Tibial artery (tissue), 4 donors: ENCODE data around the gene MCF2L.
"Not testable (repeated sequence)": the region's sequence is repeated elsewhere in the genome, so short reads cannot be mapped to it uniquely, and the experiment has no call there.

Source experiments
- DNase-seq, 2 donors: peaks; one replicate each; pipeline ENCODE4 v3.0.0-alpha.2; 2019
- H3K27ac ChIP-seq, 2 donors: fragments of 200-600 bp; sonication (generic) in 1 of 2; 1 replicate in 1 of 2; 2 replicates in 1 of 2; pipeline ENCODE4 v1.5.1; 2018 to 2019; ENCODE audit warnings: mild to moderate bottlenecking in 1 of 2
- H3K27me3 ChIP-seq, 2 donors: fragments of 200-600 bp; sonication (generic) in 1 of 2; one replicate each; pipeline versions ENCODE4 v1.5.1 to v1.6.0; 2016 to 2019
- H3K36me3 ChIP-seq, 3 donors: fragments of 200-600 bp; sonication (generic) in 2 of 3; one replicate each; pipeline ENCODE4 v1.5.1; 2016 to 2019; ENCODE audit warnings: mild to moderate bottlenecking in 2 of 3
- H3K4me1 ChIP-seq, 4 donors: fragments of 200-600 bp; sonication (generic) in 2 of 4; 1 replicate in 3 of 4; 2 replicates in 1 of 4; pipeline ENCODE4 v1.5.1; 2016 to 2019
- H3K4me3 ChIP-seq, 2 donors: fragments of 200-600 bp; sonication (generic) in 1 of 2; 1 replicate in 1 of 2; 2 replicates in 1 of 2; pipeline ENCODE4 v1.5.1; 2018 to 2019; ENCODE audit warnings: mild to moderate bottlenecking in 2 of 2
- H3K9me3 ChIP-seq, 3 donors: fragments of 200-600 bp; sonication (generic) in 1 of 3; one replicate each; pipeline ENCODE4 v1.5.1; 2016 to 2019
- intact Hi-C: fragments of 100-400 bp; cut with DNase I; formaldehyde crosslinking; loops from one replicate; pipeline ENCODE4 v1.15.0; 2023; ENCODE audit warnings: low total_unique reads
- TF ChIP-seq, protein P1 (sequence below), 2 experiments: fragments of 200-600 bp in 1 of 2; fragments of 450-650 bp in 1 of 2; IDR thresholded peaks; one replicate each; pipeline ENCODE4 v1.5.1; 2017 to 2019; ENCODE audit warnings: antibody characterized with exemption in 2 of 2, mild to moderate bottlenecking in 1 of 2, moderate library complexity in 1 of 2

The MCF2L gene

DNA sequence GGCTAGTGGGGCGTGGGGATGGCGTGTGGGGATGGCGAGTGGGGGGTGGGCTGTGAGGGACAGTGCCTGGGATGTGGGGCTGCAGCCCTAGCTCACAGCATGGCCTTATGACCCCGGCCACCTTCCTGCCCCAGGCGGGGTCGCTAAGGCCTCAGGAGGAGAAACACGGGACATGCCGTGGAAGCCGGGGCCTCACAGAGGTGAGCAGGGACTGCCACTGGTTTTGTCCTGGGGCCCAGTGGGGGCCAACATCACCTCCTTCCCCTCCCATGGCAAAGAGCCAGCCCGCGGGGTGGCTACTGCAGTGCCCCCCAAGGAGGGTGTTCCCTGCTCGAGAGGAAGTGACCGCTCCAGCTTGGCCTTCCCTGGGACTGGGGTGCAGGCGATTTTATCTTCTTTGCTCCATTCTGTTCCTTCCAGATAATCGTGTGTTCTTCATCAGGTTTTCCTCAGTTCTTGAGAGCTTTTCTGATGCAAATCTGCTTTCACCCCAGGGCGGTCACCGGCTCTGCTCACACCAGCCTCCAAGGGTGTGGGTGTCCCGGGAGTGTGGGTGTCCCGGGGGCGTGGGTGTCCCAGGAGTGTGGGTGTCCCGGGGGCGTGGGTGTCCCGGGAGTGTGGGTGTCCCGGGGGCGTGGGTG lies 137.8 kb downstream of the MCF2L start:
- Histone ChIP-seq H3K27me3 (peaks cover 0 to 43% of the 10 kb centered on the region in 2 donors), H3K36me3 (no peaks in the 10 kb centered on the region), H3K4me3 (no peak overlapping the region), H3K27ac (no peak overlapping the region), H3K9me3 (no peaks in the 10 kb centered on the region), H3K4me1 (peaks cover 0 to 18% (median 14%) of the 10 kb centered on the region in 4 donors)
- intact Hi-C loops: no loop called here
- TF ChIP-seq, protein P1, sequence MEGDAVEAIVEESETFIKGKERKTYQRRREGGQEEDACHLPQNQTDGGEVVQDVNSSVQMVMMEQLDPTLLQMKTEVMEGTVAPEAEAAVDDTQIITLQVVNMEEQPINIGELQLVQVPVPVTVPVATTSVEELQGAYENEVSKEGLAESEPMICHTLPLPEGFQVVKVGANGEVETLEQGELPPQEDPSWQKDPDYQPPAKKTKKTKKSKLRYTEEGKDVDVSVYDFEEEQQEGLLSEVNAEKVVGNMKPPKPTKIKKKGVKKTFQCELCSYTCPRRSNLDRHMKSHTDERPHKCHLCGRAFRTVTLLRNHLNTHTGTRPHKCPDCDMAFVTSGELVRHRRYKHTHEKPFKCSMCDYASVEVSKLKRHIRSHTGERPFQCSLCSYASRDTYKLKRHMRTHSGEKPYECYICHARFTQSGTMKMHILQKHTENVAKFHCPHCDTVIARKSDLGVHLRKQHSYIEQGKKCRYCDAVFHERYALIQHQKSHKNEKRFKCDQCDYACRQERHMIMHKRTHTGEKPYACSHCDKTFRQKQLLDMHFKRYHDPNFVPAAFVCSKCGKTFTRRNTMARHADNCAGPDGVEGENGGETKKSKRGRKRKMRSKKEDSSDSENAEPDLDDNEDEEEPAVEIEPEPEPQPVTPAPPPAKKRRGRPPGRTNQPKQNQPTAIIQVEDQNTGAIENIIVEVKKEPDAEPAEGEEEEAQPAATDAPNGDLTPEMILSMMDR (IDR thresholded peaks at IDR 0.05): no peak
- no peak for DNase-seq

DNA sequence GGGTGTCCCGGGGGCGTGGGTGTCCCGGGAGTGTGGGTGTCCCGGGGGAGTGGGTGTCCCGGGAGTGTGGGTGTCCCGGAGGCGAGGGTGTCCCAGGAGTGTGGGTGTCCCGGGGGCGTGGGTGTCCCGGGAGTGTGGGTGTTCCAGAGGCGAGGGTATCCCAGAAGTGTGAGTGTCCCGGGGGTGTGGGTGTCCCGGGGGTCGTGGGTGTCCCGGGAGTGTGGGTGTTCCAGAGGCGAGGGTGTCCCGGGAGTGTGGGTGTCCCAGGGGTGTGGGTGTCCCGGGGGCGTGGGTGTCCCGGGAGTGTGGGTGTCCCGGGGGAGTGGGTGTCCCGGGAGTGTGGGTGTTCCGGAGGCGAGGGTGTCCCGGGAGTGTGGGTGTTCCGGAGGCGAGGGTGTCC lies 139.5 kb downstream of the MCF2L start:
- intact Hi-C loops, H3K27ac ChIP-seq, H3K4me3 ChIP-seq, DNase-seq, H3K36me3 ChIP-seq, H3K9me3 ChIP-seq: not testable (repeated sequence)
- Histone ChIP-seq H3K27me3 (peaks cover 0 to 43% of the 10 kb centered on the region in 2 donors), H3K4me1 (peaks cover 0 to 18% (median 14%) of the 10 kb centered on the region in 4 donors)

DNA sequence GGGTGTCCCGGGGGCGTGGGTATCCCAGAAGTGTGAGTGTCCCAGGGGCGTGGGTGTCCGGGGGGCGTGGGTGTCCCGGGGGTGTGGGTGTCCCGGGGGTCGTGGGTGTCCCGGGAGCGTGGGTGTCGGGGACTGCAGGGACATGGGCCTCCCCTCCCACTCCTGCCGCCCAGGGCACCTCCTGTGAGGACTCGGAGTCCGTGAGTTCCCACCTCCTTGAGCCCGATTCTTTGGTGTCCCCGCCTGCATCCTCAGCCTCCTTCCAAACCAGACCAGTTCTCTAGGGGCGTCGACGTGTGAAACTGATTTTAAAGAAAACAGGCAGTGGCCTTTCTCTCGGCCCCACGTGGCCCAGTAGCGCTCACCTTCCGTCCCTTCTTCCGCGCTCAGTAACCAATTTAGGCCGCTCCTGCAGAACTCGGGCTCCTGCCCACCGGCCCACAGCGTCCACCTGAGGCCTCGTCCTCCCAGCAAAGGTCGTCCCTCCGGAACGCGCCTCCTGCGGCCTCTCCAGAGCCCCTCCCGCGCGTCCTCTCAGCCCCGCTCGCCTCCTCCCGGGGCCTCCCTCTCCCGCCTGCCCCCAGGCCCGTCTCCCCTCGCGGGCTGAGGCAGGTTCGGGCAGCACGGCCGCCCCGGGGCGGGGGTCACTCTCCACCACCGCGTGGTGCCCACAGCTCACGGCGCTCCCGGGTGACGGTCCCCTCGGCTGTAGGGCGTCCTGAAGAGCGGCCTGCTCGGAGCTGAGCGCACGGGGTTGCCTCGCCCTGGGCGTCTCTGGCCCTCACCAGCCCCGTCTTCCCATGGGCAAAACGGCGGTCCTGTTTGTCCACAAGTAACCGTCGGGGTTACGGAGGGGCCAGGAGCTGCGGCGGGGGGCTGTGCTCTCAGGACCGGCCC lies 140.4 kb downstream of the MCF2L start:
- TF ChIP-seq, protein P1 (IDR thresholded peaks at IDR 0.05): no peak
- peaks cover 0 to 18% (median 14%) of the 10 kb centered on the region in 4 donors for H3K4me1 ChIP-seq
- no peak overlapping the region for H3K27ac ChIP-seq
- no peaks in the 10 kb centered on the region for H3K9me3 ChIP-seq
- DNase-seq: no peak
- peaks cover 0 to 35% of the 10 kb centered on the region in 2 donors for H3K27me3 ChIP-seq
- H3K36me3 ChIP-seq: no peaks in the 10 kb centered on the region
- intact Hi-C loops: no loop called here
- H3K4me3 ChIP-seq: peak overlapping the region in 1 of 2 donors; percentile 40

DNA sequence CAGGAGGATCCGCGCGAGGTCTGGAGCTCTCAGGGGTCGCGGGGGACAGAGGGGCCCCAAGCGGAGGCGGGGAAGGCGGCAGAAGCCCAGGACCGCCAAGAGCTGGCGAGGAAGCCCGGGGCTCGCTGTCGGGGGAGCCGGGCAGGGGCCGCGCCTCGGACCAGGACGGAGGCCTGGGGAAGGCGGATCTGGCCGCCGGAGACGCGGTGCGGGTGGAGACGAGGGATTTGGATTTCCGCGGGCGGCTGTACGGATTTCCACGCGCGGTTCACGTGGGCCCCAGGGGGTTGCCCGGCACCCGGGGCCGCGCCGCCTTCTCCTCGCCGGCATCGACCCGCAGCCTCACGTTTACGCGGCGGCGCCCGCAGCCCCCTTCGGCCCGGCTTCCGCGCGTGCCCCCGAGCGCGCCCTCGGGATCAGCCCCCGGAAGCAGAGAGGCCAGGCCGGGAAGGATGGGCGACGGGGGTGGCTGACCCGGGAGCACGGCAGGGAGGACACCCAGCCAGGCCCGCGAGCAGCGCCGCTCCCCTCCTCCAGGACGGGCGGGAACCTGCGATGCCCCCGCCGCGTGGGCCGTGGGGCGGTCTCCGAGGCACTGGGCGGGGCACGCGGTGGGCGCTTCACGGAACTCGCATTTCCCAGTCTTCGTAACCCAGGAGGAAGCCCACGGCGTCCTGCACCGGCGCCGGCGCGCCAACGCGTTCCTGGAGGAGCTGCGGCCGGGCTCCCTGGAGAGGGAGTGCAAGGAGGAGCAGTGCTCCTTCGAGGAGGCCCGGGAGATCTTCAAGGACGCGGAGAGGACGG lies 141.2 kb downstream of the MCF2L start:
- intact Hi-C loops: no loop called here
- peak overlapping the region; percentile 30 to 40 for H3K4me3 ChIP-seq
- TF ChIP-seq, protein P1 (IDR thresholded peaks at IDR 0.05): no peak
- H3K27me3 ChIP-seq: peaks cover 0 to 34% of the 10 kb centered on the region in 2 donors
- H3K4me1 ChIP-seq: peaks cover 0 to 18% (median 14%) of the 10 kb centered on the region in 4 donors
- no peak overlapping the region for H3K27ac ChIP-seq
- H3K36me3 ChIP-seq: no peaks in the 10 kb centered on the region
- no peaks in the 10 kb centered on the region for H3K9me3 ChIP-seq
- no peak for DNase-seq

DNA sequence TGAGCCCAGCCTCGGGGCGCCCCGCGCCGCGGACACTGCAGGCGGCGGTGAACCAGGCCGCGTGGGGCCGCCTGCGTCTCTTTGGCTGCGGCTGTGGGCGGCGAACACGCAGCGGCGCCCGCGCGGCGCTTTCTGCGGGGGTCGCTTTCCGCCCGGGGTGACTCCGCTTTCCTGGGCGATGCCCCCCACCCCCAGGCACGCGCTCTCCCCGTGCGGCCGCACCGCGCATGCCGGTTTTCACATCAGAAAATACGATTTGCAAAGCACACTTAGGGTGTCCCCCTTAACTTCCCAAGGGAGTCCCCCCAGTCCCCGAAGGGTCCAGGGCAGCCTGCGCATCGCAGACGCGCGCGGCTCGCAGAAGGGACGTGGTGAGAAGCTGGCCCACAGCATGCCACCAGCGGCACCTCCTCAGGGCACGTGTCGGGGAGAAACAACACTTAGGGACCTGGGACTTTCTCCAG lies 141.9 kb downstream of the MCF2L start:
- peak in 1 of 2 donors; percentile 43 for DNase-seq
- TF ChIP-seq, protein P1 (IDR thresholded peaks at IDR 0.05): no peak
- intact Hi-C loops: no loop called here
- peak overlapping the region; percentile 30 to 40 for H3K4me3 ChIP-seq
- H3K27me3 ChIP-seq: peaks cover 0 to 36% of the 10 kb centered on the region in 2 donors
- H3K4me1 ChIP-seq: peaks cover 0 to 18% (median 14%) of the 10 kb centered on the region in 4 donors
- no peaks in the 10 kb centered on the region for H3K36me3 ChIP-seq
- no peaks in the 10 kb centered on the region for H3K9me3 ChIP-seq
- no peak overlapping the region for H3K27ac ChIP-seq

DNA sequence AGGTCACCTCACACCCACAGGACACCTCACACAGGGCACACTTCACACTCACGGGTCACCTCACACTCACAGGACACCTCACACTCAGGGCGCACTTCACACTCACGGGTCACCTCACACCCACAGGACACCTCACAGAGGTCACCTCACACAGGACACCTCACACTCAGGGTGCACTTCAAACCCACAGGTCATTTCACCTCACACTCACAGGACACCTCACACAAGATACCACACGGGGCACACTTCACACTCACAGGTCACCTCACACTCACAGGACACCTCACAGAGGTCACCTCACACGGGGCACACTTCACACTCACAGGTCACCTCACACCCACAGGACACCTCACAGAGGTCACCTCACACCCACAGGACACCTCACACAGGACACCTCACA lies 142.8 kb downstream of the MCF2L start:
- intact Hi-C loops, H3K9me3 ChIP-seq, H3K27ac ChIP-seq, H3K36me3 ChIP-seq, H3K4me3 ChIP-seq: not testable (repeated sequence)
- H3K4me1 ChIP-seq: peaks cover 0 to 18% (median 14%) of the 10 kb centered on the region in 4 donors
- peak in 1 of 2 donors; percentile 7 for DNase-seq
- H3K27me3 ChIP-seq: peaks cover 0 to 33% of the 10 kb centered on the region in 2 donors

DNA sequence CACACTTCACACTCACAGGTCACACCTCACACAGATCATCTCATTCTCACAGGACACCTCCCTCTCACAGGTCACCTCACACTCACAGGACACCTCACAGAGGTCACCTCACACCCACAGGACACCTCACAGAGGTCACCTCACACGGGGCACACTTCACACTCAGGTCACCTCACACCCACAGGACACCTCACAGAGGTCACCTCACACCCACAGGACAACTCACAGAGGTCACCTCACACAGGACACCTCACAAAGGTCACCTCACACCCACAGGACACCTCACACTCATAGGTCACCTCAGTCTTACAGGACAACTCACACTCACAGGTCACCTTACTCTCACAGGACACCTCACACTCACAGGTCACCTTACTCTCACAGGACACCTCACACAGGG lies 143.5 kb downstream of the MCF2L start:
- DNase-seq: peak in 1 of 2 donors; percentile 2
- H3K9me3 ChIP-seq, intact Hi-C loops, H3K27ac ChIP-seq, H3K4me3 ChIP-seq, H3K36me3 ChIP-seq: not testable (repeated sequence)
- peaks cover 0 to 18% (median 14%) of the 10 kb centered on the region in 4 donors for H3K4me1 ChIP-seq
- peaks cover 0 to 31% of the 10 kb centered on the region in 2 donors for H3K27me3 ChIP-seq
